Gastroesophageal sphincter (tissue), 4 donors: ENCODE measurements around the gene SORCS3. TPM values are rescaled to one million over a fixed set of nuclear protein-coding genes. Genes with fewer than 3 reads are reported as not detected.

Source experiments
- ATAC-seq: fragments of 150-250 bp; one replicate; pipeline ENCODE4 v1.9.1; 2016; ENCODE audit warnings: mild to moderate bottlenecking, moderate library complexity
- H3K27ac ChIP-seq, 4 donors: fragments of 200-600 bp; sonication (generic) in 3 of 4; 1 replicate in 3 of 4; 2 replicates in 1 of 4; pipeline ENCODE4 v1.5.1; 2016 to 2019
- H3K27me3 ChIP-seq: fragments of 200-600 bp; sonication (generic); one replicate; pipeline ENCODE4 v1.5.1; 2019
- H3K36me3 ChIP-seq, 2 donors: fragments of 200-600 bp; sonication (generic); one replicate each; pipeline ENCODE4 v1.5.1; 2019; ENCODE audit warnings: control low read depth in 1 of 2
- H3K4me1 ChIP-seq, 3 donors: fragments of 200-600 bp; sonication (generic); 1 replicate in 2 of 3; 2 replicates in 1 of 3; pipeline ENCODE4 v1.5.1; 2016 to 2019; ENCODE audit warnings: control low read depth in 2 of 3
- H3K4me3 ChIP-seq, 2 donors: fragments of 200-600 bp; sonication (generic); one replicate each; pipeline ENCODE4 v1.5.1; 2019; ENCODE audit warnings: mild to moderate bottlenecking in 1 of 2, moderate library complexity in 1 of 2
- H3K9me3 ChIP-seq, 3 donors: fragments of 200-600 bp; sonication (generic); one replicate each; pipeline ENCODE4 v1.5.1; 2017 to 2019; ENCODE audit warnings: control low read depth in 2 of 3
- EP300 ChIP-seq: sonication (generic); formaldehyde crosslinking; IDR thresholded peaks from one replicate; pipeline ENCODE4 v1.6.1; 2017; ENCODE audit warnings: antibody characterized with exemption, mild to moderate bottlenecking
- POLR2A ChIP-seq, 2 donors: fragments of 450-650 bp; IDR thresholded peaks; one replicate each; pipeline ENCODE4 v1.6.1; 2017; ENCODE audit warnings: antibody characterized with exemption in 2 of 2, mild to moderate bottlenecking in 2 of 2, moderate library complexity in 1 of 2
- POLR2AphosphoS5 ChIP-seq: sonication (generic); formaldehyde crosslinking; IDR thresholded peaks from one replicate; pipeline ENCODE4 v1.6.1; 2017; ENCODE audit warnings: antibody characterized with exemption
- WGBS, 2 donors: methylation state at CpG; one replicate each; pipeline ENCODE4 v1.1.5; 2018; ENCODE audit warnings: low coverage in 1 of 2; 5-methylcytosine and 5-hydroxymethylcytosine counted together
- total RNA-seq, 4 donors: library from RNA; depleted of rRNA; stranded (reverse); fragments of >200 nt; gene quantifications; one replicate each; pipeline ENCODE4 v1.1.0, GENCODE V29; 2016
- TF ChIP-seq, protein P1 (sequence below), 4 experiments: fragments of 200-600 bp in 2 of 4; fragments of 450-650 bp in 2 of 4; sonication (generic) in 1 of 4; IDR thresholded peaks; one replicate each; pipeline ENCODE4 v1.5.1; 2017 to 2019; ENCODE audit warnings: antibody characterized with exemption in 4 of 4, mild to moderate bottlenecking in 2 of 4, moderate library complexity in 2 of 4

SORCS3 gene
- total RNA-seq, 4 donors from 2014 or later = 0.31 to 1.3 (median 0.69) TPM; not detected in 1

DNA sequence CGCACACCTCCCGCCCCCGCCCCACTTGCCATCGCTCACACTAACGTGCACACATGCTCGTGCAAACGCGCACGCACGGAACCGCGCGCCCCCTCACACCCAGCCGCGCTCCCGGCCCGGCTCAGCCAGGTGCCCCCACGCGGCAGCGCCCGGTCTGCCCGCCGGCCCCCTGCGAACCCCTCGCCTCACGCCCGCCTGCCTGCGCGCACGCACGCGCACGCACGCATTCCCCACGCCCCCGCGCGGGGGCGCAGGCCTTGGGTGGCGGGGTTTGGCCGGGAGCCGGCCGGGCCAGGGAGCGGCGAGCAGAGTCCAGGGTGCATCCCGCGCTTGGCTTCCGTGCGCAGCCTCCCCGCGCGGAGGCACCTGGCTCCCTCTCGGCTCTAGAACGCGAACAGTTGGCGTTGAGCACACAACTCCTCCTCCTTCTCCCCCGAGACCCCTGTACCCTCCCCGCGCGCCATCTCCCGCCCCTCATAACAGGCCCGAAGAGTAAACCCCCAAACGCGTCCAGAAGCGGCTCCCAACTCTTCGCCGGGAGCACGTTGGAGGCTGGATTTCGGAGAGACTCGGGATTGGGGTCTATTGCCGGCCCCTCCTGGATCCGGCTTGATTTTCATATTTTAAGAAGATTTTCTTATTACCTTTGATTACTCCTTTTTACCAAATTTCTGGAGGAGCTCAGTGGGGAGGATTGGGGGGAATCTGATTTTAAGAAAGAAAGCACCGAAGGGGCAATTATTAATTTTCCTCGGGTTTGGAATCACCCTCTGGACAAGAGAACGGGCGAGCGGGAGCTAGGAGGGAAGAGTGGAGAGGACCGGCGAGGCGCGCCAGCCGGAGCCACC is 527 bp upstream of the SORCS3 start:
- H3K36me3 ChIP-seq = no peaks in the 10 kb centered on the region
- H3K9me3 ChIP-seq = no peaks in the 10 kb centered on the region
- no peak for ATAC-seq
- no peak for TF ChIP-seq EP300
- TF ChIP-seq, protein P1, sequence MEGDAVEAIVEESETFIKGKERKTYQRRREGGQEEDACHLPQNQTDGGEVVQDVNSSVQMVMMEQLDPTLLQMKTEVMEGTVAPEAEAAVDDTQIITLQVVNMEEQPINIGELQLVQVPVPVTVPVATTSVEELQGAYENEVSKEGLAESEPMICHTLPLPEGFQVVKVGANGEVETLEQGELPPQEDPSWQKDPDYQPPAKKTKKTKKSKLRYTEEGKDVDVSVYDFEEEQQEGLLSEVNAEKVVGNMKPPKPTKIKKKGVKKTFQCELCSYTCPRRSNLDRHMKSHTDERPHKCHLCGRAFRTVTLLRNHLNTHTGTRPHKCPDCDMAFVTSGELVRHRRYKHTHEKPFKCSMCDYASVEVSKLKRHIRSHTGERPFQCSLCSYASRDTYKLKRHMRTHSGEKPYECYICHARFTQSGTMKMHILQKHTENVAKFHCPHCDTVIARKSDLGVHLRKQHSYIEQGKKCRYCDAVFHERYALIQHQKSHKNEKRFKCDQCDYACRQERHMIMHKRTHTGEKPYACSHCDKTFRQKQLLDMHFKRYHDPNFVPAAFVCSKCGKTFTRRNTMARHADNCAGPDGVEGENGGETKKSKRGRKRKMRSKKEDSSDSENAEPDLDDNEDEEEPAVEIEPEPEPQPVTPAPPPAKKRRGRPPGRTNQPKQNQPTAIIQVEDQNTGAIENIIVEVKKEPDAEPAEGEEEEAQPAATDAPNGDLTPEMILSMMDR (IDR thresholded peaks at IDR 0.05) = no peak
- TF ChIP-seq POLR2AphosphoS5 = no peak
- TF ChIP-seq POLR2A (IDR thresholded peaks at IDR 0.05) = no peak
- peaks cover 0 to 46% (median 3%) of the 10 kb centered on the region in 3 donors for H3K4me1 ChIP-seq
- peak overlapping the region in 1 of 2 donors; percentile 47 for H3K4me3 ChIP-seq
- peaks cover 90% of the 10 kb centered on the region for H3K27me3 ChIP-seq
- H3K27ac ChIP-seq = no peak overlapping the region
- 0% methylated on average over 17 of the region's 82 CpGs; no CpG with 5 or more reads in 1 of the 2 donors for WGBS, 2 donors

- peaks cover 0 to 46% (median 3%) of the 10 kb centered on the region in 3 donors for H3K4me1 ChIP-seq
- peak overlapping the region in 1 of 2 donors; percentile 47 for H3K4me3 ChIP-seq
- H3K36me3 ChIP-seq = no peaks in the 10 kb centered on the region
- H3K27ac ChIP-seq = no peak overlapping the region
- WGBS, 2 donors = no CpG with 5 or more reads among the region's 47 CpGs
- H3K9me3 ChIP-seq = no peaks in the 10 kb centered on the region
- H3K27me3 ChIP-seq = peaks cover 86% of the 10 kb centered on the region
- ATAC-seq = no peak
- TF ChIP-seq POLR2A (IDR thresholded peaks at IDR 0.05) (no peak), POLR2AphosphoS5 (no peak)
- TF ChIP-seq, protein P1 (IDR thresholded peaks at IDR 0.05) = no peak
Measured at GRCh38 chr10:104641937-104642657, 1.0 kb downstream of the SORCS3 start.

- no peak for ATAC-seq
- peaks cover 0 to 46% (median 3%) of the 10 kb centered on the region in 3 donors for H3K4me1 ChIP-seq
- peak overlapping the region in 1 of 2 donors; percentile 47 for H3K4me3 ChIP-seq
- TF ChIP-seq POLR2AphosphoS5 = no peak
- no peak for TF ChIP-seq POLR2A (IDR thresholded peaks at IDR 0.05)
- TF ChIP-seq, protein P1 (IDR thresholded peaks at IDR 0.05) = peak in 2 of 4 experiments; percentile 10 to 57
- TF ChIP-seq EP300 = no peak
- H3K36me3 ChIP-seq = no peaks in the 10 kb centered on the region
- H3K27me3 ChIP-seq = peaks cover 86% of the 10 kb centered on the region
- H3K27ac ChIP-seq = no peak overlapping the region
- no peaks in the 10 kb centered on the region for H3K9me3 ChIP-seq
- WGBS, 2 donors = 12 to 32% methylated on average over 11 to 12 of the region's 43 CpGs
Measured at GRCh38 chr10:104642658-104643302, 1.7 kb downstream of the SORCS3 start.

GRCh38 chr10:104643303-104643663 is 2.2 kb downstream of the SORCS3 start:
- peaks cover 81% of the 10 kb centered on the region for H3K27me3 ChIP-seq
- no peak for ATAC-seq
- 92 to 95% methylated on average over 6 to 9 of the region's 11 CpGs for WGBS, 2 donors

More at GRCh38 chr10:104643303-104643663, 2.2 kb downstream of the SORCS3 start:
- no peak overlapping the region for H3K27ac ChIP-seq
- H3K4me1 ChIP-seq = peaks cover 0 to 46% (median 3%) of the 10 kb centered on the region in 3 donors
- no peak overlapping the region for H3K4me3 ChIP-seq
- no peaks in the 10 kb centered on the region for H3K36me3 ChIP-seq
- no peak for TF ChIP-seq EP300
- TF ChIP-seq, protein P1 (IDR thresholded peaks at IDR 0.05) = no peak
- TF ChIP-seq POLR2AphosphoS5 = no peak
- TF ChIP-seq POLR2A (IDR thresholded peaks at IDR 0.05) = no peak
- no peaks in the 10 kb centered on the region for H3K9me3 ChIP-seq
